ENCODE results near the gene SRSF6.
"Not testable (repeated sequence)": the region's sequence is repeated elsewhere in the genome, so short reads cannot be mapped to it uniquely, and the experiment has no call there.

Gene SRSF6

GRCh38 chr20:43450841-43451799, 6.6 kb upstream of the SRSF6 start:
- no peak for DNase-seq

- no peak for DNase-seq
Measured at GRCh38 chr20:43452404-43453126, 5.1 kb upstream of the SRSF6 start.

- not testable (repeated sequence) for DNase-seq
Measured at GRCh38 chr20:43456252-43456651, 1.4 kb upstream of the SRSF6 start.

- DNase-seq = peak; percentile 88
Measured at GRCh38 chr20:43456809-43457639, 672 bp upstream of the SRSF6 start.

DNA sequence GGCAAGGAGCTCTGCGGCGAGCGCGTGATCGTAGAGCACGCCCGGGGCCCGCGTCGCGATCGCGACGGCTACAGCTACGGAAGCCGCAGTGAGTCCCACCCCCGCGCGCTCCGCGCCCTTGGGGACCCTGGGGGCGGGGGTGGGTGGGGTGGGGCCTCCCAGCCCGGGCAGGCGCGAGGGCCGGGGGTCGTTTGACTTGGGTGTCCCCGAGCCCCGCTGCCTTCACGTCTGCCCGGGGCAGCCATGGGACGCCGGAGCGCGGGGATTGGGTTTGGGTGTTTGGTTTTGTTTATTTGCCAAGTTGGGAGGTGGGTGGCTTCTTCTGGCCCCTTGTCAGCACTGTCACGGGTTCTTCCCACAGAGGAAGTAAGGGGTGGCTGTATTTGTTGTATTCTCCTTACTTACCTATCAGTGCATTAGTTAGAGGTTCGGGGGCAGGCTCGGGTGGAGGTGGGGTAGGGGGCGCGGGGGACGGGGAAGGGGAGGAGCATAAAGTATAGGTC, 777 bp downstream of the SRSF6 start:
- DNase-seq = no peak

- peak; percentile 18 for DNase-seq
Measured at GRCh38 chr20:43459022-43459942, 1.6 kb downstream of the SRSF6 start.

DNA sequence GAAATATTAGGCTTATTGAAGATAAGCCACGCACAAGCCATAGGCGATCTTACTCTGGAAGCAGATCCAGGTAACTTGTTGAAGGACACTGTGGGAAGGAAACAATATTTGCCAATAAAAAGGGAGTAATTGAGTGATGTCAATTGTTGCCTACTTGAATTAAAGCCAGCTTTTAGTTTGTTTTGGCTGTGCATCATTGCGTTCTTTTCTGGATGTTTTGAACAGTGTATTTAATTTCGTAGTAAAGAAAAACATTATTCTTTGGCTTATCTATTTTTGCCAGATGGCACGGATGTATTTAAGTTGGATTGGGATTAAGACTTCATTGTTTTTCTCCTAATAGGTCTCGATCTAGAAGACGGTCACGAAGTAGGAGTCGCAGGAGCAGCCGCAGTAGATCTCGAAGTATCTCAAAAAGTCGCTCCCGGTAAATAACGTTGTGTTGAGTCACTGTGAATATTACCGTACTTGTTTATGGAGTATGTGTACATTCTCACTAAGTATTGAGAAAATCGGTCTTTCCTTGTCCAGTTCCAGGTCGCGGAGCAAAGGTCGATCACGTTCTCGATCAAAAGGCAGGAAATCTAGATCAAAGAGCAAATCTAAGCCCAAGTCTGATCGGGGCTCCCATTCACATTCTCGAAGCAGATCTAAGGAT, 2.6 kb downstream of the SRSF6 start:
- DNase-seq = no peak

- no peak for DNase-seq
Measured at GRCh38 chr20:43460830-43461200, 3.1 kb downstream of the SRSF6 start.

GRCh38 chr20:43461894-43462659, 4.4 kb downstream of the SRSF6 start:
- DNase-seq = no peak

DNA sequence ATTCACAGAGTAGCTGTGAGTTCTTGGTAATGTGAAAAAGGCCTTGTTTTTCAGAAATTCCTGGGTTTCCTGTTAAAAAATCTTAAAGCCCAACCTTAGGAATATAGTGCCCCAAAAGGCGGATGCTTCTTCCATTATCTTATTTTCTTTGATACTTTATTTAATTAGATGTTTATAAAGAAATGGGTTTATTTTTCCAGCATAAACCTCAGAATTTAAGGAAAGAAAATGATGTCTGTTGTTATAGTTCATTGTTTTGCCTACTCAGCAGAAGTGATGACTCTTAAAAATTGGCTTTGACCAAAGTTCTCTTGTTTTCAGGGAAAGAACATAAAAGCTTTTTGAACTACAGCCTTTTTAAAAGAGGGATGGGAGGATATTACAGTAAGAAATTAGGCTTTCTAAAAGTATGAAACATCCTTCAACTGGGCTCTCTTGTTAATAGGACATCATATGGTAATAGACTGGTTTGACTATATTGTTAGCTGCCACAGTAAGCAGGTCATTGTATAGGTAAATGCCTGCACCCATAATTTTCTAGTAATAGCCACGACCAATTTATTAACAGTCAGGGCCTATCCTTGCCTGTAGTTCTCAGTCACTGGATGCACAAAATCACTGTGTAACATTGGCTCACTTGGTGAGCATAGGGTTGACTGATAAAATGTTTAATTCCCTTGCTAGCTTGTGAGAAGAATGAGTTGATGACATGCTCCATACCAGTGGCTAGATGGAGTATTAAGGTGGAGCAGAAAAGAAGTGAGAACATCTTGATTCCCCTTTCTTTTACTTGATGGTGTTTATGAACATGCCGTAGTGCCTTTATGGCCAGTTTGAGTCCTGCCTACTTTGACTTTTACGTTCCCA, 5.2 kb downstream of the SRSF6 start:
- no peak for DNase-seq

- no peak for DNase-seq
Measured at GRCh38 chr20:43463527-43464218, 6.0 kb downstream of the SRSF6 start.

GRCh38 chr20:43464219-43464790, 6.6 kb downstream of the SRSF6 start:
- no peak for DNase-seq

DNA sequence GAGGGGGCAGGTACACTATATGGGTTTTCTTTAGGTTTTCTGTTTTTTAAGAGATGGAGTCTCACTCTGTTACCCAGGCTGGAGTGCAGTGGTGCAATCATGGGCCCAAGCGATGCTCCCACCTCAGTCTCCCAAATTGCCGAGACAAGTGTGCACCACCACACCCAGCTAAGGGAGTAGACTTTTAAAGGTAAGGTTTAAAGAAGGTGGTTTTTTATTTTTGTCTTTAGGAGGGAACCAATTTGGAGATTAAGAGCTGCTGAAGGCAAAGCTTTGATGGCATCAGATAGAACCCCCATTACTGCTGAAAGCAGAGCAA, 7.9 kb downstream of the SRSF6 start:
- DNase-seq = no peak

DNA sequence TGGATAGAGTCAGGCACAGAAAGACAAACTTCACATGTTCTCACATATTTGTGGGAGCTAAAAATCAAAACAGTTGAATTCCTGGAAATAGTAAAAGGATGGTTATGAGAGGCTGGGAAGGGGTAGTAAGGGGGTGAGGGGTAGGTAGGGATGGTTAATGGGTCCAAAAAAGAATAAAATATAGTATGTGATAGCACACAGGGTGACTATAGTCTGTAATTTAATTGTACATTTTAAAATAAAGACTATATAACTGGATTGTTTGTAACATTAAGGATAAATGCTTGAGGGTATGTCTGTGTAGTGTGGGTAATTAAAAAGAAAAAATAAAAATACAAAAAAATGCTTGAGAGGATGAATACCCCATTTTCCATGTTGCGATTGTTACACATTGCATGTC, 9.9 kb downstream of the SRSF6 start:
- DNase-seq = no peak

DNA sequence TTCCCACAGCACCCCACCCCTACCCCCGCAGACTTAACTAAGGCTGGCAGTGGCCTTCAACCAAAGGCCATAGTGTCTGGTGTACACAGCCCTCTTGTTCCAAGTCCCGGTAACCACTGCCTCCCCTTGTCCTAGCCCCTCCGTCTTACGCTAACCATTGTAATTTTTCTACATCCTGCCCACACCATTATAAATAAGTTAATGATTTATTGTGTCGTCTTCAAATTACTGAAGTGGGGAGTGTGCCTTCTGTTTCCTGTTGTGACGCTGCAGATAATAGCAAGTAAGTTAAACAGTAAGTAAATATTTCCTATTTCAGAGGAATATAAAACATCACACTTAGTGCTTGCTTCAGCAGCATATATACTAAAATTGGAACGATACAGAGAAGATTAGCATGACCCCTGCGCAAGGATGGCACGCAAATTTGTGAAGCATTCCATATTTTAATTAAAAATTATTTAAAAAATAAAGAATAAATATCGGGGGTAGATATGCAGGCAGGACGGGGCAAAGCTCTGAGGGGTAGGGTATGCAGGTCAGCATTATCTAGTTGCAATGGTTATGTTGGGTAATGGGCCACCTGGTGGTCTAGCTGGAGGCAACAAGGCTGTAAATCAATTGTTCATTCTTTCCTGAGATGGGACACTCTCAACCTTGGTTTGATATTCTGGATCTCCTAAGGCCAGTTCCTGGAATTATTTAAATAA, 15.1 kb downstream of the SRSF6 start:
- DNase-seq = no peak

- DNase-seq = no peak
Measured at GRCh38 chr20:43473381-43473704, 15.6 kb downstream of the SRSF6 start.

- no peak for DNase-seq
Measured at GRCh38 chr20:43477193-43477592, 19.5 kb downstream of the SRSF6 start.

DNA sequence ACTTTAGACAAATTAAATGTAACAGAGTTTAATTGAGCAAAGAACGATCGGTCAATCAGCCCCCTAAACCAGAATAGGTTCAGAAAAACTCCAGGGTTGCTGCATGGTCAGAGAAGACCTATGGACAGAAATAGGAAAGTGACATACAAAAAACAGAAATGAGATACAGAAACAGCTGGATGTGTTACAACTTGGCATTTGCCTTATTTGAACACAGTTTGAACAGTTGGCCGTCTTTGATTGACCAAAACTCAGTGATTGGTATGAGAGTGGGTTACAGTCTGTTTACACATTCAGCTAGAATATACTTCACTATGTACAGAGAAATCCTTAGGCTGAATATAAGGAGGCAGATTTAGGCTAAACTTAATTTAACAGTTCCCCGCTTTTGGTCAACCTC, 19.9 kb downstream of the SRSF6 start:
- DNase-seq = no peak

Data from stimulated activated CD4-positive, alpha-beta T cell treated with anti-CD3 and anti-CD28 coated beads, Interleukin-1b, Interleukin-23, amount 100 ng/mL, for 48 hours (primary cell).